ENCODE measurements around the gene SLC9A5. TPM values are rescaled to one million over a fixed set of nuclear protein-coding genes. Genes with fewer than 3 reads are reported as not detected.
A peak's percentile ranks its signal among the peaks of the same experiment; 100 is the strongest.

The SLC9A5 gene
- total RNA-seq, 2 donors from 2014 or later, result 7.6 to 7.9 TPM

DNA sequence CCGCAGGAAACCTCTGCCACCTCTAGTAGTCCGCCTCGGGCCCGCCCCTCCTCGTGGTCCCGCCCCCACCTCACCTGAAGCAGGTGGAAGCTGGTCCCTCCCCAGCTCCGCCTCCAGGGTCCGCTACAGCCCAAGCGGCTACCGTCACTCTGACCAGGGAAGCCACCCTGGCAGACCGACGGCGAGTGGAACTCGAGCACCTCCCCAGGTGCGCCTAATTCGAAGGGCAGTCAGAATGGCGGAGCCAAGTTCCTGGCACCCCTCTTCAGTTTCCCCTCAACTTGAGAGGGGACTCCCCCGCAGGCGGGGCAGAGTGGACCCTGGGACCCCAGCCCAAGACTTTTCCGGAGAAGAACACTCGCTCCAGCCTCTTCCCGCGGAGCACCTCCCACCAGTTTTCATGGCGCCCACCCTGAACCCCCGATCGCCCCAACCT lies 2.0 kb upstream of the SLC9A5 start:
- peaks cover 59% of the 10 kb centered on the region for H3K4me1 Mint-ChIP-seq (ENCODE audit: low read depth)
- no peak overlapping the region for H3K27ac Mint-ChIP-seq
- peaks cover 2 to 5% of the 10 kb centered on the region in 2 donors for H3K36me3 Mint-ChIP-seq (ENCODE audit: insufficient read depth in 2 of 2)
- ATAC-seq (replicated peaks in 1 of 2) (peak; percentile 1 to 4), DNase-seq (no peak)
- no peaks in the 10 kb centered on the region for H3K9me3 Mint-ChIP-seq
- peaks cover 18% of the 10 kb centered on the region for H3K27me3 Mint-ChIP-seq (ENCODE audit: low read depth)
- H3K4me3 Mint-ChIP-seq, result peak overlapping the region; percentile 85 to 86

DNA sequence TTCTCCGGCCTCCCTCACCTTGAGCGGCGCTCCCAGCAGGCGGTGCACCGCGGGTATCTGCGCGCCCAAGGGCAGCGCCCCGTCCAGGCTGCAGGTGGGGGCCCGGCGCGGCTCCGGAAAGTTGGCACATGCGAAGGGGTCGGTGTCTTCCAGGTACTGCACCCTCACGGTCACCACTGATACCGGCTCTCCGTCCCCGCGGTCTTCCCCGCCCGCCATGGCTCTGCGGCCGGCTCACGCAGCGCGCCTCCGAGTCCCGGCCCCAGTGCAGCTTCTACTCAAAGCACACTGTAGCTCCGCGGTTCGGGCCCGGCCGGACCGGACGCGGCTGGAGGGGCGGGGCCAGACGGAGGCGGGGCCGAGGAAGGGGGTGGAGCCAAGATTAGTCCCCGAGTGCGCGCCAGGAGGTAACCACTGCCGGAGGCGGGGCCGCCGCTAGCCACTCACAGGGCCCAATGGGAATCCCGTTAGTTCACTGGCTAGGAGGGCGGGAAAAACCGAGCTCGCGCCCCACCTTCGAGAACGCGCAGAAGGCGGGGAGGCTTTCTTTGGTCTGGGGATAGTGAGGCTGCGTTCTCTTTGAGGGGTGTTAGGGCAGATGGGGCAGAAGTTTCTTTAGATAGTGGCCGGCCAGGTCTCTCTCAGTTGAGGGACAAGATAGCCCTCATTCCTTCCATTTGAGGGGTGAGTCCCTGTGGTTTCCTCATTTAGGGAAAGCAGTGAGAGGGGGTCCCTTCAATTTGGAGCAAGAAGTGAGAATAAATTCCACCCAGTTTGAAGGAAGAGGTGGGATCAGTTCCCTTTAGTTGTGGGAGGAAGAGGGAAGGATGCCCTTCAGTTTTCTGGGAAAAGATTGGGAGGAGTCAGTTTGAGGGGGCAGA lies 1.3 kb upstream of the SLC9A5 start, which contains the start of gene FHOD1:
Gene FHOD1, minus strand, starts transcription at position 290 of the 881 bp plus-strand sequence. Its CDS starts 71 bp downstream, at position 219.
- H3K4me1 Mint-ChIP-seq (ENCODE audit: low read depth), result peaks cover 56% of the 10 kb centered on the region

DNA sequence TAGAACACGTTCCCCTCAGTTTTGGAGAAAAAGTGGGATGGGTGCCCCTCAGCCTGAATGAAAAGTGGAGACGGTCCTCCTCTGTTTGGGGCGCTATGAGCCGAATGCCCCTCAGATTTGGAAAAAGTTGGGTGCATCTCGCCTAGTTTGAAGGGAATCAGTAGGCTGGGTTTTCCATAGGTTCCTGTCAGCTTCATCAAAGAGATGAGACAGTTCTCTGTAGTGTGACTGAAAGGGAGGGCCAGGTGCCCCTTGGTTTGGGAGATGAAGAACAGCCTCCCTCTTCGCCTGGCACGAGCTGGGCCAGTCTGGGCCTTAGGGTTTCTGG lies 742 bp upstream of the SLC9A5 start:
- no peak for DNase-seq
- Mint-ChIP-seq H3K27ac (peak overlapping the region; percentile 69), H3K9me3 (no peaks in the 10 kb centered on the region), H3K4me1 (ENCODE audit: low read depth) (peaks cover 53% of the 10 kb centered on the region), H3K27me3 (ENCODE audit: low read depth) (peaks cover 20% of the 10 kb centered on the region), H3K36me3 (ENCODE audit: insufficient read depth in 2 of 2) (peaks cover 2 to 5% of the 10 kb centered on the region in 2 donors), H3K4me3 (peak overlapping the region; percentile 85 to 86)
- ATAC-seq (replicated peaks in 1 of 2), result no peak

More for the DNA sequence above, 1.3 kb upstream of the SLC9A5 start, which contains the start of gene FHOD1:
- peaks cover 2 to 5% of the 10 kb centered on the region in 2 donors for H3K36me3 Mint-ChIP-seq (ENCODE audit: insufficient read depth in 2 of 2)
- H3K4me3 Mint-ChIP-seq, result peak within 1 kb of the TSS; percentile 85 to 86
- ATAC-seq (replicated peaks in 1 of 2), result peak; percentile 65 to 68
- peak within 1 kb of the TSS; percentile 69 for H3K27ac Mint-ChIP-seq
- peak; percentile 100 for DNase-seq
- no peaks in the 10 kb centered on the region for H3K9me3 Mint-ChIP-seq
- peaks cover 20% of the 10 kb centered on the region for H3K27me3 Mint-ChIP-seq (ENCODE audit: low read depth)

DNA sequence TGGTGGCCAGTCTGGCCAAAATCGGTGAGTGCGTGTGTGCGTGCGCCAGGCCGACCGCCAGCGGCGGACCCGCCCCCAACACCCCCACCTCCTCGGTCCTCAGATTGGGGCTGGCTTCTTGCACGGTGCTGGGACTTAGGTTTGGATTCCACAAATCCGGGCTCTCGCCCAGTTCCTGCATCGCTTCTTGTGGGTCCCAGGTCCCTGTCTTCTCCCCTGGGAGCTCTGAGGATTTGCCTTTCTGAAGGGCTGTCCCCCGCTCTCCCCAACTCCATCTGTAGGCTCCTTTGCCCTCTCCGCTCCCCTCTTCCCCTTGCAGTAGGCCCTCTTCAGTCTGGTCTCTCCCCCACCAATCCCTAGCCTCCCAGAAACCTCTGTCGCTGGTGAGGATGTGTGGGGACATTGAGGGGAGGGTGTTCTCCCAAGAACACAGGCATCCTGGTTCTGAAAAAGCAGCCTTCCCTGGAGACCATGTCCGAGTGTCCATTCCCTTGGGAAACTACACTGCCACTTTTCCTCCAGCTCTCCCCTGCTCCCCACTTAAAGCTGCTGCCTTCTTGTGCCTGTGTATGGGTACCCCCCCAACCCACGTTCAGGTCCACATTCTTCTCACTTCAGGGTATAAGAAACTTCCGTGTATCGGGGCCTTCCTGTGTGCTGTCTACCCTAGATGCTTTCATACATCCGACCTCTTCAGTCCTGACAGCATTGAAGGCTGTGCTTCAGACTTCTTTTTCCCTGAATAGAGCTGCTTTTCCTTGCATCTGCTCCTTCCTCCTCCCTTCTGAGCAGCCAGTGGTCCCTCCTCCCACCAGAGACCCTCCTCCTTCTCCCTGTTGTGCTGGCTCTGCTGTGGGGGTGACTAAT lies 632 bp downstream of the SLC9A5 start:
- peak overlapping the region; percentile 86 for H3K4me3 Mint-ChIP-seq
- no peak for DNase-seq
- ATAC-seq (replicated peaks in 1 of 2), result no peak
- peaks cover 2 to 5% of the 10 kb centered on the region in 2 donors for H3K36me3 Mint-ChIP-seq (ENCODE audit: insufficient read depth in 2 of 2)
- H3K9me3 Mint-ChIP-seq, result no peaks in the 10 kb centered on the region
- H3K27me3 Mint-ChIP-seq (ENCODE audit: low read depth), result peaks cover 20% of the 10 kb centered on the region
- peak overlapping the region; percentile 67 for H3K27ac Mint-ChIP-seq
- H3K4me1 Mint-ChIP-seq (ENCODE audit: low read depth), result peaks cover 40% of the 10 kb centered on the region

DNA sequence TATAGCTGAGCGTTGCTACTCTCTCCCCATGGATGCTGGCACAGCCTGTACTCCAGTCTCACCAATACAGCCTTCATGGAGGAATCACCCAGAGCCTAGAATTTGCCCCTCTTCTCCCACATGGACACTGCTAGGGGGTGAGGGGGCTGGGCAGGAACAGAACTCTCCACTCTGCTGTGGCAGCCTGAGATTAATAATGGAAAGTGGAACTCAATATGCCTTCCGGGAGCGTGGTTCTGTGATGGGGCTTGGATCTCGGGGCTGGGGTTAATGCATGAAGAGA lies 1.2 kb downstream of the SLC9A5 start:
- peaks cover 34% of the 10 kb centered on the region for H3K4me1 Mint-ChIP-seq (ENCODE audit: low read depth)
- H3K4me3 Mint-ChIP-seq, result peak overlapping the region; percentile 86
- ATAC-seq (replicated peaks in 1 of 2) (no peak), DNase-seq (no peak)
- H3K27ac Mint-ChIP-seq, result peak overlapping the region; percentile 32
- peaks cover 20% of the 10 kb centered on the region for H3K27me3 Mint-ChIP-seq (ENCODE audit: low read depth)
- peaks cover under 1 to 4% of the 10 kb centered on the region in 2 donors for H3K36me3 Mint-ChIP-seq (ENCODE audit: insufficient read depth in 2 of 2)
- H3K9me3 Mint-ChIP-seq, result no peaks in the 10 kb centered on the region

DNA sequence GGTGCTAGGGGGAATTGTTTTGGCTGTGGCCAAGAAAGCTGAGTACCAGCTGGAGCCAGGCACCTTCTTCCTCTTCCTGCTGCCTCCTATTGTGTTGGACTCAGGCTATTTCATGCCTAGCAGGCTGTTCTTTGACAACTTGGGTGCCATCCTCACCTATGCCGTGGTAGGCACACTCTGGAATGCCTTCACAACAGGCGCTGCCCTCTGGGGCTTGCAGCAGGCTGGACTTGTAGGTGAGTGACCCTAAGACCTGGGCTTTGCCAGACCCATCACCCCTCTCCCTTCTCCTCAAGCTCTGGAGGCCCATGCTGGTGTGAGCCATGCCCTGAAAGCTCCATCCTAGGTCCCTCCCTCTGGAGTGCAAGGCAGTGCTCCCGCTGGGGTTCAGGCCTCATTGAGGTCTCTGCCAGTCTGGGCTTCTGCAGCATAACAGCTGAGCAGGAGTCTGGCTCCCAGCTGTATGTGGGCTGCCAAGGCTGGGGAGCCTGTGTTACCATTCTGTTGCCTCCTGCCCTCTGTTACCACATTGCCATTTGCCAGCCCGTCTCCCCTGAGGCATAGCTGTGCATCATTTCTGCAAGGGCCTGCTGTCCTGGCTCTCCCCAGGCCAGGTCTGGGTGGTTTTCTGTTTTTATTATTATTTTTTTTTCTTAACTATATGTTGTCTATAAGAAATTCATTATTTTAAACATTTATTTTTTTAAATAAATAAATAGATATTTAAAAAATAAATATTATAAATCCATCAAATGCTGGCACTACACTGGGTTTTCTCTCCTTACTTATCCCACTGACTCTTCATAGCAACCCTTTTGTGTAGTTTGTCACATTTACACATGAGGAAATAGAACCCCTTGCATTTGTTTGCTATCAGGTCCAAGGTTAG lies 4.1 kb downstream of the SLC9A5 start:
- DNase-seq, result no peak
- ATAC-seq (replicated peaks in 1 of 2), result no peak
- H3K9me3 Mint-ChIP-seq, result no peaks in the 10 kb centered on the region
- peaks cover 0 to 2% of the 10 kb centered on the region in 2 donors for H3K36me3 Mint-ChIP-seq (ENCODE audit: insufficient read depth in 2 of 2)
- H3K4me1 Mint-ChIP-seq (ENCODE audit: low read depth), result peaks cover 20% of the 10 kb centered on the region
- peaks cover 20% of the 10 kb centered on the region for H3K27me3 Mint-ChIP-seq (ENCODE audit: low read depth)
- H3K27ac Mint-ChIP-seq, result no peak overlapping the region
- no peak overlapping the region for H3K4me3 Mint-ChIP-seq

DNA sequence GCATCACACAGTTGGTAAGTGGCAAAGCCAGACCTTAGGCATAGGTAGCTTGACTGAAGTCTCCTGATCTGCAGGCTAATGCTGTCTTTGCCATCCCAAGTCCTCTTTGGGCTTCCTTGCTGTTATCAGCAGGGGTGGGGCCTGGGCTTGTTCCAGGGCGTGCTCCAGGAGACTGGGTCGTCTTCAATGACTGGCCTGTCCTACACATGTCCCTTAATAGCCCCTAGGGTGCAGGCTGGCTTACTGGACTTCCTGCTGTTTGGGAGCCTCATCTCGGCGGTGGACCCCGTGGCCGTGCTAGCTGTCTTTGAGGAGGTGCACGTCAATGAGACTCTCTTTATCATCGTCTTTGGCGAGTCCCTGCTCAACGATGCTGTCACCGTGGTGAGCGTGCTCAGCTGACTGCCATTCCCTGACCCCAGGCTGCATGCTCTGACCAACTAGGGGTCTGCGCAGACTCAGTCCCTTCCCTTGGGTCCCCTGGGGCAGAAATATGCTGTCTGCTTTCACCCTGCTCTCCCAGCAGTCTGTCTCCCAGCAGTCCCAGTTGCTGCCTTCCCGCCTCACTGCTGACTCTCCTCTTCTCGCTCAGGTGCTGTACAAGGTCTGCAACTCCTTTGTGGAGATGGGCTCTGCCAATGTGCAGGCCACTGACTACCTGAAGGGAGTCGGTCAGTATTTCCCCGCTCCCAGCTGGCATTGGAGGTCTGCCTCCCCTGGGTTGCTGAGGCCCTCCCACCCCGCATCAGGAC lies 6.2 kb downstream of the SLC9A5 start:
- DNase-seq, result no peak

DNA sequence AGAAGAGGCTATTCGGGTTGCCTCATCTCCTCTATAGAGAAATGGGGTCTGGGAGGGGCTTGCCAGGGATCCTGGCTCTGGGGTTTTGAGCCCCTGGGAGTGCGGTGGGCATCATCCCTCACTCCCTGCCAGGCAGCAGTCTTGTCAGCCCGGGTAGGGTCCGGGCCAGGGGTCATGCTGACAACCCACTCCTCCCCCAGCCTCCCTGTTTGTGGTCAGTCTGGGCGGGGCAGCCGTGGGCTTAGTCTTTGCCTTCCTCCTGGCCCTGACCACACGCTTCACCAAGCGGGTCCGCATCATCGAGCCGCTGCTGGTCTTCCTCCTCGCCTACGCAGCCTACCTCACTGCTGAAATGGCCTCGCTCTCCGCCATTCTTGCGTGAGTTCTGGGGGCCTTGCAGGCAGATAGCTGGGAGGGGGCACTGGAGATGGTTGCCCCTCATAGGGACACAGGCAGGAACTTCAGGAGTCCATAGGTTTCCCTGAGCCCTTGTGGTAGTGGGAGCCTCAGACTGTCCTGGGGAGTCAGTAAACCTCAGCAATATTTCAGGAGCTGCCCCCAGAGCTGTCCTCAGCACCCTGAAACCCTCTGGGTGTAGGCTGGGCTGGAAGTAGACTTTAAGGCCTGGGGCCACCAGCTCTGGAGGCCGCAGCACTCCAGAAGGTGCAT lies 6.9 kb downstream of the SLC9A5 start:
- Mint-ChIP-seq H3K4me1 (ENCODE audit: low read depth) (no peaks in the 10 kb centered on the region), H3K4me3 (no peak overlapping the region), H3K36me3 (ENCODE audit: insufficient read depth in 2 of 2) (peaks cover 0 to 2% of the 10 kb centered on the region in 2 donors), H3K27ac (no peak overlapping the region), H3K27me3 (ENCODE audit: low read depth) (peaks cover 6% of the 10 kb centered on the region), H3K9me3 (no peaks in the 10 kb centered on the region)
- DNase-seq (no peak), ATAC-seq (replicated peaks in 1 of 2) (no peak)

More for the DNA sequence above, 6.2 kb downstream of the SLC9A5 start:
- H3K9me3 Mint-ChIP-seq, result no peaks in the 10 kb centered on the region
- H3K27me3 Mint-ChIP-seq (ENCODE audit: low read depth), result peaks cover 12% of the 10 kb centered on the region
- H3K4me3 Mint-ChIP-seq, result no peak overlapping the region
- H3K36me3 Mint-ChIP-seq (ENCODE audit: insufficient read depth in 2 of 2), result peaks cover 0 to 2% of the 10 kb centered on the region in 2 donors
- H3K4me1 Mint-ChIP-seq (ENCODE audit: low read depth), result peaks cover 4% of the 10 kb centered on the region
- no peak for ATAC-seq (replicated peaks in 1 of 2)
- no peak overlapping the region for H3K27ac Mint-ChIP-seq

DNA sequence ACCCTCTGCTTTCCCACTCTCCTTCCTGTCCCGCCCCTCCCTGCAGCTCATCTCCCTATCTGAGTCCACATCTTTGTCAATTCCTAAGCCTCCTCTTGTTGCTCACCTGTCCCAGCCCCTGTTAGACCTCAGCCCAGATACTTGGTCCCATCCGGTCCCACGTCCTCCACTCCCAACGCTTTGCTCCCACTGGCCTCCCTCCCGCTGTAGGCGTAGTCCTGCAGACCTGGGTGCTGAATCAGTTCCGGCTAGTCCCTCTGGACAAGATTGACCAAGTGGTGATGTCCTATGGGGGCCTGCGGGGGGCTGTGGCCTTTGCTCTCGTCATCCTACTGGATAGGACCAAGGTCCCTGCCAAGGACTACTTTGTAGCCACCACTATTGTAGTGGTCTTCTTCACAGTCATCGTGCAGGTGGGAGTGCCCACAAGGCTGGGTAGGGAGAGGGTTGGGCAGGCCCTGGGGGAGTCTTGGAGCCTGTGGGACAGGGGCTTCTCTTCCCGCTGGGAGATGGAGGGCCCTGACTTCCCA lies 8.0 kb downstream of the SLC9A5 start:
- Mint-ChIP-seq H3K9me3 (no peaks in the 10 kb centered on the region), H3K27me3 (ENCODE audit: low read depth) (peaks cover 7% of the 10 kb centered on the region), H3K27ac (no peak overlapping the region), H3K4me1 (ENCODE audit: low read depth) (no peaks in the 10 kb centered on the region), H3K36me3 (ENCODE audit: insufficient read depth in 2 of 2) (peaks cover 0 to 2% of the 10 kb centered on the region in 2 donors), H3K4me3 (no peak overlapping the region)
- DNase-seq (no peak), ATAC-seq (replicated peaks in 1 of 2) (no peak)

DNA sequence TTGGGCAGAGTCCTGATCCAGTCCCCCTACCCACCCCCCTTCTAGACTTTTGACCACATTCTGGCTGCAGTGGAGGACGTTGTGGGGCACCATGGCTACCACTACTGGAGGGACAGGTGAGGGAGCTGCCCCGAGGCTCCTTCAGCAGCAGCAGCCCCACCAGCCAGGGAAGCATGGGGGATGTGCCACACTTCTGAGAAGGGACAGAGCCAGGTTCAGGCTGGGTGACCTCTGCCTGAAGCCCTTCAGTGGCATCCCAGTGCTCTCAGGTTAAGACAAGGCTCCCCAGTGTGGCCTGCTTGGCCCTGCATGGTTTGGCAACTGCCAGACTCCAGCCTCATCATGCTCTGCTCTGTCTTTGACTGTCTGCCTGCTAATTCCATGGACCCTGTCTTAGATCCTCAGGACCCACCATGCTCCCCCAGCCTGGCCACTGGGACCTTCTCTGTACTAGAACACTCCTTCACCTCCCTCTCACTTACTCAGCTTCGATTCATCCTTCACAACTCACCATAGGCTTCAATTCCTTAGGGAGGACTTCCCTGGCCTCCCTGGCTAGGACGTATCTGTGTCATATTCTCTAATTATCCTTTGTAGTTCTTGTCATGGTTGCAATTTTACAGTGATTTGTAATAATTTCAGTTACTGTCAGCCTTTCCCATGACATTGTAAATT lies 8.8 kb downstream of the SLC9A5 start:
- Mint-ChIP-seq H3K36me3 (ENCODE audit: insufficient read depth in 2 of 2) (peaks cover 0 to 2% of the 10 kb centered on the region in 2 donors), H3K4me1 (ENCODE audit: low read depth) (no peaks in the 10 kb centered on the region), H3K27me3 (ENCODE audit: low read depth) (peaks cover 13% of the 10 kb centered on the region), H3K4me3 (no peak overlapping the region), H3K9me3 (no peaks in the 10 kb centered on the region), H3K27ac (no peak overlapping the region)
- DNase-seq, result no peak
- ATAC-seq (replicated peaks in 1 of 2), result no peak

DNA sequence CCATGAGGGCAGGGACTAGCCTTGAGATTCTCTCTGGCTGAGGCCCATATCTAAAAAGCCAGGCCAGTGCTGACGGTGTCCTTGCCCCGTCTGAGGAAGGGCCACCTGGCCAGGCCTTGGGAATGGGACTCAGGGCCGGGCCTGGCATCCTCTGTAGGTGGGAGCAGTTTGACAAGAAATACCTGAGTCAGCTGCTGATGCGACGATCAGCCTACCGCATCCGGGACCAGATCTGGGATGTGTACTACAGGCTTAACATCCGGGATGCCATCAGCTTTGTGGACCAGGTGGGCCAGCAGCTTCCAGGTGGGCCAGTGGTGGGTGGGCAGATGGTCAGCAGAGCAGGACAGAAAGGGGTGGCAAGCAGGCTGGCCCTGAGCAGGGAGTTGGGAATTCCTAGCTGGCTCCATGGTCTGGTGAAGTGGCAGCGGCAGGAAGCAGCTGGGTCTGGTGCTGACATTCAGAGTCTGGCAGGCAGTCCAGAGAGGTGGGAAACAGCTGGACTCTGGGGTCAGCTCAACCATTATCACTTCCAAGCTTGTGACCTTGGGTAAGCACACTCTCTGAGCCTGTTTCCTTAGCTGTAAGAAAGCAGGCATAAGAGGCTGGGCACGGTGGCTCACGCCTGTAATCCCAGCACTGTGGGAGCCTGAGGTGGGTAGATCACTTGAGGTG lies 9.5 kb downstream of the SLC9A5 start:
- no peak for DNase-seq
- Mint-ChIP-seq H3K9me3 (no peaks in the 10 kb centered on the region), H3K4me1 (ENCODE audit: low read depth) (no peaks in the 10 kb centered on the region)

More for the DNA sequence above, 9.5 kb downstream of the SLC9A5 start:
- H3K4me3 Mint-ChIP-seq, result no peak overlapping the region
- peaks cover 20% of the 10 kb centered on the region for H3K27me3 Mint-ChIP-seq (ENCODE audit: low read depth)
- no peak overlapping the region for H3K27ac Mint-ChIP-seq
- no peak for ATAC-seq (replicated peaks in 1 of 2)
- peaks cover 0 to 2% of the 10 kb centered on the region in 2 donors for H3K36me3 Mint-ChIP-seq (ENCODE audit: insufficient read depth in 2 of 2)

Data from activated T-cell treated with anti-CD3 and anti-CD28 coated beads, Interleukin-2, amount 50 U/mL, for 72 hours (primary cell).